Vagina (tissue), 2 donors: ENCODE measurements around the gene MYRF. TPM values are rescaled to one million over a fixed set of nuclear protein-coding genes. Genes with fewer than 3 reads are reported as not detected.

Experiments
- DNase-seq, 2 donors: peaks; one replicate each; pipeline ENCODE4 v3.0.0-alpha.2; 2017; ENCODE audit errors: extremely low spot score in 2 of 2
- H3K27ac ChIP-seq: fragments of 200-600 bp; sonication (generic); one replicate; pipeline ENCODE4 v1.5.1; 2019
- H3K27me3 ChIP-seq: fragments of 200-600 bp; sonication (generic); one replicate; pipeline ENCODE4 v1.5.1; 2019
- H3K36me3 ChIP-seq, 2 donors: fragments of 200-600 bp; sonication (generic); one replicate each; pipeline ENCODE4 v1.5.1; 2017 to 2019
- H3K4me1 ChIP-seq: fragments of 200-600 bp; sonication (generic); one replicate; pipeline ENCODE4 v1.5.1; 2019
- H3K4me3 ChIP-seq, 2 donors: fragments of 200-600 bp; sonication (generic); 1 replicate in 1 of 2; 2 replicates in 1 of 2; pipeline ENCODE4 v1.5.1; 2016 to 2019
- H3K9me3 ChIP-seq: fragments of 200-600 bp; sonication (generic); one replicate; pipeline ENCODE4 v1.5.1; 2019
- CTCF ChIP-seq, 3 experiments: fragments of 450-650 bp in 2 of 3; fragments of 200-600 bp in 1 of 3; sonication (generic) in 1 of 3; IDR thresholded peaks; one replicate each; pipeline ENCODE4 v1.5.1; 2017 to 2019; ENCODE audit warnings: antibody characterized with exemption in 3 of 3, mild to moderate bottlenecking in 2 of 3, moderate library complexity in 2 of 3
- POLR2A ChIP-seq, 2 donors: fragments of 450-650 bp; IDR thresholded peaks; one replicate each; pipeline ENCODE4 v1.6.1; 2017; ENCODE audit warnings: antibody characterized with exemption in 2 of 2, mild to moderate bottlenecking in 2 of 2, moderate library complexity in 2 of 2
- POLR2AphosphoS5 ChIP-seq, 2 donors: sonication (generic); formaldehyde crosslinking; IDR thresholded peaks; one replicate each; pipeline ENCODE4 v1.9.0; 2017; ENCODE audit warnings: antibody characterized with exemption in 2 of 2, mild to moderate bottlenecking in 2 of 2, low read depth in 1 of 2; ENCODE audit not compliant: insufficient read depth in 1 of 2
- intact Hi-C: fragments of 100-400 bp; cut with DNase I; formaldehyde crosslinking; loops from one replicate; pipeline ENCODE4 v1.15.1; 2023
- total RNA-seq: library from RNA; depleted of rRNA; stranded (reverse); fragments of >200 nt; gene quantifications from one replicate; pipeline ENCODE4 v1.2.3, GENCODE V29; 2016

MYRF gene
- total RNA-seq, 1 donor from 2014 or later: 0.25 TPM

GRCh38 chr11:61725781-61726231 is 26.6 kb upstream of the MYRF start:
- Histone ChIP-seq H3K9me3 (no peaks in the 10 kb centered on the region), H3K27me3 (no peaks in the 10 kb centered on the region), H3K27ac (no peak overlapping the region), H3K36me3 (no peaks in the 10 kb centered on the region), H3K4me1 (peaks cover 13% of the 10 kb centered on the region), H3K4me3 (no peak overlapping the region)
- TF ChIP-seq POLR2A (IDR thresholded peaks at IDR 0.05) (no peak), POLR2AphosphoS5 (IDR thresholded peaks at IDR 0.05; ENCODE audit: insufficient read depth in 1 of 2, low read depth in 1 of 2) (no peak), CTCF (IDR thresholded peaks at IDR 0.05) (no peak)
- DNase-seq: no peak
- intact Hi-C loops: no loop called here

GRCh38 chr11:61726775-61727174 is 25.7 kb upstream of the MYRF start:
- H3K9me3 ChIP-seq: no peaks in the 10 kb centered on the region
- H3K36me3 ChIP-seq: no peaks in the 10 kb centered on the region
- H3K27me3 ChIP-seq: no peaks in the 10 kb centered on the region
- intact Hi-C loops: no loop called here
- DNase-seq: no peak
- no peak for TF ChIP-seq POLR2AphosphoS5 (IDR thresholded peaks at IDR 0.05; ENCODE audit: insufficient read depth in 1 of 2, low read depth in 1 of 2)
- no peak for TF ChIP-seq CTCF (IDR thresholded peaks at IDR 0.05)
- TF ChIP-seq POLR2A (IDR thresholded peaks at IDR 0.05): no peak
- H3K4me3 ChIP-seq: no peak overlapping the region
- H3K27ac ChIP-seq: no peak overlapping the region
- peaks cover 20% of the 10 kb centered on the region for H3K4me1 ChIP-seq

DNA sequence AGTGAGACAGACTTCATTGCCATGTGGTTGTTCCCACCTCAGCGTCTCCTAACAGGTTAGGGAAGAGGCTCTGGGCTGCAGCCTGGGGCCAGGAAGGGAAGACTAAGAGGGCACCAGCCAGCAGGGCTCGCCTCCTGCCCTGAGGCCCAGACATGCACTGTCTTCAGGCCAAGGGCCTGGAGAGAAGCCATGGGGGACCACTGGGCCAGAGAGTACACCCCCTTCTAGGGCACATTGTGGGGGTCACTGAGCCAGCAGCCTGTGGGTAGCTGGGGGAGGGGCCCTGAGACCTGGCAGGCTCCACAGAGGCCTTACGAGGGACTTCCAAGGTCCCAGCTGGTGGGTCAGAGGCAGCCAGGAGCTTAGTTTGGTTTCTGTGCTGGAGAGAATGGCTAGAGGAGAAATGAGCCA is 25.0 kb upstream of the MYRF start:
- Histone ChIP-seq H3K9me3 (no peaks in the 10 kb centered on the region), H3K4me3 (no peak overlapping the region), H3K27ac (no peak overlapping the region), H3K36me3 (no peaks in the 10 kb centered on the region), H3K4me1 (peaks cover 27% of the 10 kb centered on the region), H3K27me3 (no peaks in the 10 kb centered on the region)
- DNase-seq: no peak
- intact Hi-C loops: no loop called here
- TF ChIP-seq POLR2A (IDR thresholded peaks at IDR 0.05): no peak
- TF ChIP-seq POLR2AphosphoS5 (IDR thresholded peaks at IDR 0.05; ENCODE audit: insufficient read depth in 1 of 2, low read depth in 1 of 2): no peak
- no peak for TF ChIP-seq CTCF (IDR thresholded peaks at IDR 0.05)

- H3K36me3 ChIP-seq: no peaks in the 10 kb centered on the region
- TF ChIP-seq CTCF (IDR thresholded peaks at IDR 0.05): no peak
- H3K27ac ChIP-seq: no peak overlapping the region
- no peak for DNase-seq
- no peaks in the 10 kb centered on the region for H3K27me3 ChIP-seq
- H3K4me1 ChIP-seq: peaks cover 36% of the 10 kb centered on the region
- intact Hi-C loops: no loop called here
- no peaks in the 10 kb centered on the region for H3K9me3 ChIP-seq
- no peak overlapping the region for H3K4me3 ChIP-seq
Measured at GRCh38 chr11:61728066-61728939, 24.1 kb upstream of the MYRF start.

DNA sequence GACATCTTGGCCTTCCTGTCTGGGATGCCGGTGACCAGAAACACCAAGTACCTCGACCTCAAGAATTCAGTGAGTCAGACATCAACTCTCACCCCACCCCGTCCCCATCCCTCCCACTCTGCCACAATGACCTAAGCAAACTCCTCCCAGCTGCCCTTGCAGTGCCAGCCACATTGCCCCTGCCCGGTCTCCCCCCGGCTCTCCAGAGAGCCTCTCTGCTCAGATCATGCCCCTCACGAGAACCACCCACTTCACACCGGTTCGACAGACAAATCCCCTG is 23.6 kb upstream of the MYRF start:
- Histone ChIP-seq H3K9me3 (no peaks in the 10 kb centered on the region), H3K27me3 (no peaks in the 10 kb centered on the region), H3K4me1 (peaks cover 36% of the 10 kb centered on the region), H3K36me3 (no peaks in the 10 kb centered on the region), H3K4me3 (no peak overlapping the region), H3K27ac (no peak overlapping the region)
- intact Hi-C loops: no loop called here
- no peak for DNase-seq
- no peak for TF ChIP-seq POLR2AphosphoS5 (IDR thresholded peaks at IDR 0.05; ENCODE audit: insufficient read depth in 1 of 2, low read depth in 1 of 2)
- no peak for TF ChIP-seq CTCF (IDR thresholded peaks at IDR 0.05)
- TF ChIP-seq POLR2A (IDR thresholded peaks at IDR 0.05): no peak
